SJSA1 (cell line): ENCODE results near the gene POGK. TPM values are rescaled to one million over a fixed set of nuclear protein-coding genes. Genes with fewer than 3 reads are reported as not detected.

Experiments
- DNase-seq, 2 experiments: peaks; one replicate each; pipeline ENCODE4 v3.0.0-alpha.2; 2015 to 2020; ENCODE audit warnings: low spot score in 2 of 2, low read depth in 1 of 2
- H3K27ac ChIP-seq: fragments of 250-450 bp; sonication (Bioruptor Pico); 2 replicates; pipeline ENCODE4 v1.5.1; 2020; ENCODE audit warnings: mild to moderate bottlenecking, moderate library complexity
- H3K27me3 ChIP-seq: fragments of 250-450 bp; sonication (Bioruptor Pico); replicated peaks from 2 replicates; pipeline ENCODE4 v1.5.1; 2020; ENCODE audit warnings: mild to moderate bottlenecking, moderate library complexity
- H3K36me3 ChIP-seq: fragments of 250-450 bp; sonication (Bioruptor Pico); 2 replicates; pipeline ENCODE4 v1.5.1; 2020; ENCODE audit warnings: mild to moderate bottlenecking
- H3K4me1 ChIP-seq: fragments of 250-450 bp; sonication (Bioruptor Pico); replicated peaks from 2 replicates; pipeline ENCODE4 v1.6.1; 2021; ENCODE audit warnings: mild to moderate bottlenecking
- H3K4me3 ChIP-seq: fragments of 250-450 bp; sonication (Bioruptor Pico); 2 replicates; pipeline ENCODE4 v1.5.1; 2020; ENCODE audit warnings: mild to moderate bottlenecking
- H3K9me3 ChIP-seq: fragments of 250-450 bp; sonication (Bioruptor Pico); replicated peaks from 2 replicates; pipeline ENCODE4 v1.5.1; 2020; ENCODE audit warnings: mild to moderate bottlenecking
- total RNA-seq: library from RNA; depleted of rRNA; stranded (reverse); fragments of >200 nt; shearing (Covaris generic); gene quantifications from 2 replicates; pipeline ENCODE4 v1.2.3, GENCODE V29; 2014

POGK gene
- total RNA-seq, 1 experiment from 2014 or later: 44.6 TPM

GRCh38 chr1:166840309-166841274 lies 1.3 kb downstream of the POGK start:
- Histone ChIP-seq H3K27ac (no peak overlapping the region), H3K9me3 (no peaks in the 10 kb centered on the region), H3K4me3 (peak overlapping the region; percentile 55), H3K36me3 (peaks cover 48% of the 10 kb centered on the region), H3K4me1 (peaks cover 19% of the 10 kb centered on the region), H3K27me3 (no peaks in the 10 kb centered on the region)
- DNase-seq: peak in 1 of 2 experiments; percentile 17

- Histone ChIP-seq H3K36me3 (peaks cover 75% of the 10 kb centered on the region), H3K4me3 (no peak overlapping the region), H3K27ac (no peak overlapping the region), H3K27me3 (no peaks in the 10 kb centered on the region), H3K4me1 (peaks cover 19% of the 10 kb centered on the region), H3K9me3 (no peaks in the 10 kb centered on the region)
- DNase-seq: no peak
Measured at GRCh38 chr1:166843322-166843721, 4.0 kb downstream of the POGK start.

GRCh38 chr1:166843769-166844596 lies 4.7 kb downstream of the POGK start:
- Histone ChIP-seq H3K27me3 (no peaks in the 10 kb centered on the region), H3K36me3 (peaks cover 82% of the 10 kb centered on the region)
- no peak for DNase-seq

GRCh38 chr1:166844791-166845190 lies 5.5 kb downstream of the POGK start:
- H3K27ac ChIP-seq: no peak overlapping the region
- peaks cover 90% of the 10 kb centered on the region for H3K36me3 ChIP-seq

More at GRCh38 chr1:166843769-166844596, 4.7 kb downstream of the POGK start:
- no peak overlapping the region for H3K4me3 ChIP-seq
- no peak overlapping the region for H3K27ac ChIP-seq
- H3K9me3 ChIP-seq: no peaks in the 10 kb centered on the region
- peaks cover 13% of the 10 kb centered on the region for H3K4me1 ChIP-seq

GRCh38 chr1:166848193-166848592 lies 8.9 kb downstream of the POGK start:
- Histone ChIP-seq H3K27ac (no peak overlapping the region), H3K4me3 (no peak overlapping the region), H3K27me3 (no peaks in the 10 kb centered on the region), H3K9me3 (no peaks in the 10 kb centered on the region), H3K36me3 (peaks cover 99% of the 10 kb centered on the region), H3K4me1 (no peaks in the 10 kb centered on the region)
- DNase-seq: no peak

More at GRCh38 chr1:166844791-166845190, 5.5 kb downstream of the POGK start:
- Histone ChIP-seq H3K27me3 (no peaks in the 10 kb centered on the region), H3K4me3 (no peak overlapping the region), H3K9me3 (no peaks in the 10 kb centered on the region), H3K4me1 (peaks cover 11% of the 10 kb centered on the region)
- DNase-seq: no peak

- H3K4me1 ChIP-seq: no peaks in the 10 kb centered on the region
- H3K9me3 ChIP-seq: no peaks in the 10 kb centered on the region
- H3K4me3 ChIP-seq: no peak overlapping the region
- no peak for DNase-seq
- no peak overlapping the region for H3K27ac ChIP-seq
- H3K27me3 ChIP-seq: no peaks in the 10 kb centered on the region
- H3K36me3 ChIP-seq: peaks cover 99% of the 10 kb centered on the region
Measured at GRCh38 chr1:166849135-166849534, 9.9 kb downstream of the POGK start.

GRCh38 chr1:166852918-166853317 lies 13.6 kb downstream of the POGK start:
- no peak for DNase-seq
- Histone ChIP-seq H3K4me1 (no peaks in the 10 kb centered on the region), H3K9me3 (no peaks in the 10 kb centered on the region), H3K27ac (no peak overlapping the region), H3K4me3 (no peak overlapping the region), H3K27me3 (no peaks in the 10 kb centered on the region), H3K36me3 (peaks cover 100% of the 10 kb centered on the region)

- H3K36me3 ChIP-seq: peaks cover 100% of the 10 kb centered on the region
- no peaks in the 10 kb centered on the region for H3K4me1 ChIP-seq
- no peak overlapping the region for H3K4me3 ChIP-seq
- no peaks in the 10 kb centered on the region for H3K27me3 ChIP-seq
- no peak overlapping the region for H3K27ac ChIP-seq
- no peak for DNase-seq
- no peaks in the 10 kb centered on the region for H3K9me3 ChIP-seq
Measured at GRCh38 chr1:166855558-166855957, 16.3 kb downstream of the POGK start.

GRCh38 chr1:166857995-166858394 lies 18.7 kb downstream of the POGK start:
- no peaks in the 10 kb centered on the region for H3K4me1 ChIP-seq
- H3K36me3 ChIP-seq: peaks cover 98% of the 10 kb centered on the region
- DNase-seq: no peak
- H3K27me3 ChIP-seq: no peaks in the 10 kb centered on the region
- H3K9me3 ChIP-seq: no peaks in the 10 kb centered on the region
- H3K4me3 ChIP-seq: no peak overlapping the region
- no peak overlapping the region for H3K27ac ChIP-seq

GRCh38 chr1:166858726-166859419 lies 19.6 kb downstream of the POGK start:
- no peaks in the 10 kb centered on the region for H3K4me1 ChIP-seq
- H3K4me3 ChIP-seq: no peak overlapping the region
- no peak overlapping the region for H3K27ac ChIP-seq
- no peaks in the 10 kb centered on the region for H3K27me3 ChIP-seq
- no peaks in the 10 kb centered on the region for H3K9me3 ChIP-seq
- DNase-seq: no peak
- H3K36me3 ChIP-seq: peaks cover 98% of the 10 kb centered on the region

GRCh38 chr1:166859597-166859996 lies 20.3 kb downstream of the POGK start:
- Histone ChIP-seq H3K4me3 (no peak overlapping the region), H3K27me3 (no peaks in the 10 kb centered on the region), H3K4me1 (no peaks in the 10 kb centered on the region), H3K27ac (no peak overlapping the region), H3K9me3 (no peaks in the 10 kb centered on the region), H3K36me3 (peaks cover 98% of the 10 kb centered on the region)
- DNase-seq: no peak

GRCh38 chr1:166865926-166866325 lies 26.7 kb downstream of the POGK start:
- DNase-seq: no peak
- peaks cover 6% of the 10 kb centered on the region for H3K4me1 ChIP-seq

GRCh38 chr1:166868639-166869038 lies 29.4 kb downstream of the POGK start:
- Histone ChIP-seq H3K4me1 (peaks cover 6% of the 10 kb centered on the region), H3K27me3 (no peaks in the 10 kb centered on the region), H3K27ac (no peak overlapping the region), H3K4me3 (no peak overlapping the region), H3K36me3 (peaks cover 37% of the 10 kb centered on the region), H3K9me3 (no peaks in the 10 kb centered on the region)
- DNase-seq: no peak

More at GRCh38 chr1:166865926-166866325, 26.7 kb downstream of the POGK start:
- H3K9me3 ChIP-seq: no peaks in the 10 kb centered on the region
- H3K27ac ChIP-seq: no peak overlapping the region
- H3K4me3 ChIP-seq: no peak overlapping the region
- peaks cover 61% of the 10 kb centered on the region for H3K36me3 ChIP-seq
- H3K27me3 ChIP-seq: no peaks in the 10 kb centered on the region
